Measurements from ENCODE around the gene SNRPD2. TPM values are rescaled to one million over a fixed set of nuclear protein-coding genes. Genes with fewer than 3 reads are reported as not detected.

SNRPD2 gene
- polyA plus RNA-seq, 2 of the 4 experiments (the other 2 are of a cell fraction): 811 to 1,002 TPM

DNA sequence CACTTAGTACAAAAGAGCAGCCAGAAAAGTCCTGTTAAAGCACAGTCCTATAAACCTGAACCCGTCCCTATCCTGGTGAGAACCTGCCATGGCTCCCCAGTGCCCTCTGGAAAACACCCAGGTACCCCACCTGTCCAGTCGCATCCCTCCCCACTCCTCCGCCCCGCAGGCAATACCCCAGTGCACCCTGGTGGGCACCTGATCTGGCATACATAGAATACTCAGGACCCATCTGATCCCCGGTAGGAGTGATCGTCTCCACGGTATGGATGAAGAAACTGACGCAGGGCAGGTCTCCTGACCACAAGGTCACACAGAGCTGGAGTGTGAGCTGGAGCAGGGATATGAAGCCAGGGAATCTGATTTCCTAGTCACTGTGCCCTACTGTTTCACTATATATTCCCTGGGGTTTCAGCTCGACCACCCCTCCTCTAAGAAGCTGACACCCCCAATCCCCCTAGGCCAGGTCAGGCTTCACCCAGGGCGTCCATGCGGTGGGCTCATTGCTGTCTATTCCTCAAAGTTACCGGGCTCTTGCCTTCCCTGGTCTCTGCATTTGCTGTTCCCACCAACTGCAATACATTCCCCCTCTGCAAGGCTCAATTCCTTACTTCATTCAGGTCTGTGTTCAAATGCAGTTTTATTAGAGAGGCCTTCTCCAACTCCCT, 26.4 kb upstream of the SNRPD2 start (continued):
- TF ChIP-seq NFE2L2 (conservative IDR thresholded peaks at IDR 0.05; ENCODE audit: low read length) (no peak), CEBPB (IDR thresholded peaks at IDR 0.05) (no peak), POLR2AphosphoS2 (conservative IDR thresholded peaks at IDR 0.05; ENCODE audit: low read length) (no peak), MAX (IDR thresholded peaks at IDR 0.05) (no peak), HEYL (CRISPR knock-in tag; IDR thresholded peaks at IDR 0.05) (no peak), USF2 (IDR thresholded peaks at IDR 0.05) (no peak), ZC3H11A (IDR thresholded peaks at IDR 0.05) (no peak), CHD2 (IDR thresholded peaks at IDR 0.05; ENCODE audit: low read length, partially characterized antibody) (no peak)

DNA sequence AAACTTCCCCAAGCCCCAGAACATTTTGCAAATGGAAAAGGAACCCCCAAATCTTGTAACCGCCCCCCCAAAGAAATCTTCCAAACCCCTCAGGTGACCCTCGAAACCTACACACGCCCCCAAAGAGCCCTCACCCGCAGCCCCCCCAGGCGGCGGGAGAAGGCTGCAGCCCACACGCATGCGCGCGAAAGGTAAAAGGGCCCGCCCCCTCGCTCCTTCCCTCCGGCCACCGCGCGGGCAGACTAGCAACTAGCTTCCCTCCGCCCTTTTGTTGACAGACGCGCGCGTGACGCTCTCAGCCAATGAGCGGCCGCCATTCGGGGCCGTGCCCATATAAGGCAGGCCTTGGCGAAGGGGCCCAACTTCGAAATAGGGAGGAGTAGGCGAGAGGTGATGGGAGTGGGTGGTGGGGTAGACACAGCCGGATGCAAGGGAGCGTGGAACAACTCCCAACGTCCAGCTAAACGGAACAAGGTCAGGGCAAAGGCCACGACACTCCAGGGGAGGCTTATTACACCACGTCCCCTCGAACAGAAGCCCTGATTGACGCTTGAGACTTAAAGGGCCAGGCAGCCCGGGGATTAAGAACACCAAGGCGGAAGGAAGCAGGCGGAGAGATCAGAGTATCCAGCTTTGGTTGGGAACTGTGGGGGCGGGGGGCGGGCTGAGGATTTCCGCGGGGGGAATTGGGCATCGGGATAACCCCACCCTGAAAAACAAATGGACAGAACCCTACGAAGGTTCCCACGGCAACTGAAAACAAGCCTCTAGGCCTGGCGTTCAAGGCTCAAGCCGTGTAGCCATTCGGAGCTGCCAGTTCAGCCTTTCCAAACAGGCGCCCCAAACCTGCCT, 25.6 kb upstream of the SNRPD2 start:
- DNase-seq (ENCODE audit: low read depth in 1 of 2, low spot score in 1 of 2) (peak; percentile 99 to 100), FAIRE-seq (peak; percentile 100), ATAC-seq (peak; percentile 92 to 97)
- peak overlapping the region; percentile 80 for H3K4me3 ChIP-seq
- H3K4me1 ChIP-seq: peaks cover 38% of the 10 kb centered on the region
- peaks cover 4% of the 10 kb centered on the region for H3K9me3 ChIP-seq
- peak overlapping the region; percentile 88 for H3K4me2 ChIP-seq
- POLR2A ChIA-PET: interaction anchor here (0.6 to 2.3 kb wide), 16 partner anchors 9 to 52 kb away, joined by 3 to 67 read pairs (median 4); partner anchors contain the start of genes FBXO46, QPCTL, SIX5 and SNRPD2
- peak overlapping the region; percentile 92 to 96 for H3K27ac ChIP-seq
- CTCF ChIA-PET: interaction anchor here (0.6 to 12.7 kb wide), 23 partner anchors 8 to 1226 kb away, joined by 3 to 160 read pairs (median 5); partner anchors contain the start of genes QPCTL, SIX5 and SNRPD2
- 2% methylated on average over 45 of the region's 51 CpGs for WGBS (ENCODE audit: missing lambda C conversion rate)
- no peak for TF ChIP-seq HEYL (CRISPR knock-in tag; IDR thresholded peaks at IDR 0.05)
- no peak for TF ChIP-seq HDAC2 (IDR thresholded peaks at IDR 0.05)
- no peak for TF ChIP-seq FOSL2 (IDR thresholded peaks at IDR 0.05)
- TF ChIP-seq FOSL2 (CRISPR knock-in tag; IDR thresholded peaks at IDR 0.05): peak; percentile 60
- TF ChIP-seq BCL3 (IDR thresholded peaks at IDR 0.05): peak; percentile 75; the same call in 2 of the 3 replicates
- no peak for TF ChIP-seq MAFK (IDR thresholded peaks at IDR 0.05; ENCODE audit: partially characterized antibody)
- TF ChIP-seq JUNB (IDR thresholded peaks at IDR 0.05): no peak
- no peak for TF ChIP-seq HOXB5 (CRISPR knock-in tag; IDR thresholded peaks at IDR 0.05)
- no peak for TF ChIP-seq KDM5A (IDR thresholded peaks at IDR 0.05)
- TF ChIP-seq ESRRA (IDR thresholded peaks at IDR 0.05; ENCODE audit: borderline replicate concordance, low read length): peak; percentile 70; the same call in 1 of the 2 replicates
- TF ChIP-seq MAZ (IDR thresholded peaks at IDR 0.05; ENCODE audit: borderline replicate concordance, low read depth, low read length): peak; percentile 37; the same call in 1 of the 2 replicates
- no peak for TF ChIP-seq REST (IDR thresholded peaks at IDR 0.05)
- TF ChIP-seq RNF2 (IDR thresholded peaks at IDR 0.05; ENCODE audit: borderline replicate concordance, low read depth): no peak
- TF ChIP-seq POLR2A (IDR thresholded peaks at IDR 0.05; ENCODE audit: low read length): peak; percentile 41
- TF ChIP-seq HES2 (IDR thresholded peaks at IDR 0.05): no peak
- TF ChIP-seq ZC3H11A (IDR thresholded peaks at IDR 0.05): no peak
- TF ChIP-seq BHLHE40 (IDR thresholded peaks at IDR 0.05; ENCODE audit: low read depth, low read length): peak; percentile 68
- TF ChIP-seq MAX (IDR thresholded peaks at IDR 0.05): peak; percentile 92
- peak; percentile 99 for TF ChIP-seq USF2 (IDR thresholded peaks at IDR 0.05)
- peak in 1 of 2 experiments; percentile 69; a peak in 1 of 4 replicates for TF ChIP-seq CEBPB (IDR thresholded peaks at IDR 0.05)
- TF ChIP-seq SREBF2 (IDR thresholded peaks at IDR 0.05): no peak
- no peak for TF ChIP-seq TP53 (CRISPR knock-in tag; IDR thresholded peaks at IDR 0.05)
- TF ChIP-seq RFX5 (IDR thresholded peaks at IDR 0.05): peak; percentile 62; the same call in 1 of the 2 replicates
- peak; percentile 100 for TF ChIP-seq ZFP36 (IDR thresholded peaks at IDR 0.05; ENCODE audit: borderline replicate concordance, partially characterized antibody)
- no peak for TF ChIP-seq RAD21 (conservative IDR thresholded peaks at IDR 0.05 in 1 of 2, IDR thresholded peaks at IDR 0.05 in 1 of 2)
- TF ChIP-seq CHD4 (IDR thresholded peaks at IDR 0.05; ENCODE audit: borderline replicate concordance): no peak
- 0 out of 3 replicates have a peak, but pooled peaks have one; percentile 15 for TF ChIP-seq SMC3 (IDR thresholded peaks at IDR 0.05)

Data from A549 (cell line).